Caco-2 (cell line): ENCODE measurements around the gene DMKN. TPM values are rescaled to one million over a fixed set of nuclear protein-coding genes. Genes with fewer than 3 reads are reported as not detected.

ENCODE experiments used
- BruUV-seq: library from RNA; stranded (reverse); fragments of 400-500 nt; replicated peaks from 2 replicates; lab custom pipeline; 2021; lab: Mats Ljungman, UMichigan
- CTCF ChIA-PET: fragments of 300-600 bp; sonication (Branson Sonifier 250); formaldehyde crosslinking; loops from one replicate; lab custom pipeline; 2022; ENCODE audit warnings: antibody characterized with exemption; lab: Charles Lee
- POLR2A ChIA-PET: fragments of 300-600 bp; sonication (Branson Sonifier 250); formaldehyde crosslinking; loops from one replicate; lab custom pipeline; 2022; ENCODE audit warnings: antibody characterized with exemption; lab: Charles Lee
- DNase-seq, 2 experiments: peaks; one replicate each; pipeline versions ENCODE4 v3.0.0 to v3.0.0-alpha.2; 2020 to 2022
- H3K27me3 ChIP-seq: replicated peaks from 2 replicates; pipeline ENCODE4 v1.6.0; 2011; ENCODE audit warnings: low read length; ENCODE audit not compliant: control insufficient read depth, insufficient read depth
- H3K36me3 ChIP-seq: 2 replicates; pipeline ENCODE4 v1.5.1; 2011; ENCODE audit warnings: low read length; ENCODE audit not compliant: control insufficient read depth, insufficient read depth
- H3K4me1 ChIP-seq: fragments of 250-450 bp; sonication (Bioruptor Pico); 2 replicates; pipeline ENCODE4 v1.5.1; 2020; ENCODE audit warnings: mild to moderate bottlenecking
- H3K4me3 ChIP-seq: 2 replicates; pipeline ENCODE4 v1.5.1; 2011; ENCODE audit warnings: low read depth, mild to moderate bottlenecking, control low read depth, low read length
- H3K9me3 ChIP-seq: fragments of 250-450 bp; sonication (Bioruptor Pico); 2 replicates; pipeline ENCODE4 v1.5.1; 2020; ENCODE audit warnings: mild to moderate bottlenecking, moderate library complexity
- H3K27ac Mint-ChIP-seq: one replicate; pipeline ENCODE4 v1.8.0; 2022; ENCODE audit warnings: mixed read lengths; ENCODE audit not compliant: unreplicated experiment
- H3K27me3 Mint-ChIP-seq: one replicate; pipeline ENCODE4 v1.8.0; 2022; ENCODE audit warnings: mixed read lengths; ENCODE audit not compliant: insufficient read depth, unreplicated experiment
- H3K36me3 Mint-ChIP-seq: one replicate; pipeline ENCODE4 v1.8.0; 2022; ENCODE audit warnings: mild to moderate bottlenecking, mixed read lengths; ENCODE audit not compliant: insufficient read depth, unreplicated experiment
- H3K4me1 Mint-ChIP-seq: one replicate; pipeline ENCODE4 v1.8.0; 2022; ENCODE audit warnings: low read depth, mixed read lengths; ENCODE audit not compliant: unreplicated experiment
- H3K4me3 Mint-ChIP-seq: one replicate; pipeline ENCODE4 v1.8.0; 2022; ENCODE audit warnings: mild to moderate bottlenecking, moderate library complexity, mixed read lengths; ENCODE audit not compliant: unreplicated experiment
- H3K9me3 Mint-ChIP-seq: one replicate; pipeline ENCODE4 v1.8.0; 2022; ENCODE audit warnings: mixed read lengths; ENCODE audit not compliant: unreplicated experiment
- CTCF ChIP-seq, 2 experiments: fragments of 200-600 bp in 1 of 2; IDR thresholded peaks; 1 replicate in 1 of 2; 2 replicates in 1 of 2; pipeline versions ENCODE4 v1.5.1 to v1.8.0; 2011 to 2022; ENCODE audit warnings: antibody characterized with exemption in 1 of 2, control low read depth in 1 of 2, inconsistent platforms in 1 of 2, low read depth in 1 of 2, low read length in 1 of 2, mild to moderate bottlenecking in 1 of 2, moderate library complexity in 1 of 2; ENCODE audit not compliant: insufficient read depth in 1 of 2, severe bottlenecking in 1 of 2, unreplicated experiment in 1 of 2
- intact Hi-C: fragments of 100-400 bp; cut with micrococcal nuclease; formaldehyde crosslinking; loops from one replicate; pipeline ENCODE4 v1.10.0; 2022; ENCODE audit not compliant: unreplicated experiment
- total RNA-seq: library from RNA; stranded (reverse); gene quantifications from 2 replicates; pipeline ENCODE4 v1.2.3, GENCODE V29; 2022

DMKN gene
- total RNA-seq, 1 experiment from 2014 or later = 341 TPM

- peak; percentile 49 to 66 for TF ChIP-seq CTCF (IDR thresholded peaks at IDR 0.05; ENCODE audit: insufficient read depth in 1 of 2, low read depth in 1 of 2, low read length in 1 of 2, severe bottlenecking in 1 of 2, unreplicated experiment in 1 of 2)
- peaks cover 11% of the 10 kb centered on the region for H3K4me1 ChIP-seq
- ChIA-PET CTCF (interaction anchor here (0.9 to 1.5 kb wide), 2 partner anchors 39 to 199 kb away, joined by 3 to 4 read pairs; partner anchors contain the start of gene LIN37), POLR2A (interaction anchor here (0.5 kb wide), 1 partner anchor 59 kb away, joined by 3 read pairs; no protein-coding TSS in a partner anchor)
- Mint-ChIP-seq H3K9me3 (no peaks in the 10 kb centered on the region), H3K36me3 (peaks cover 19% of the 10 kb centered on the region), H3K27me3 (peaks cover 3% of the 10 kb centered on the region), H3K4me1 (peaks cover 22% of the 10 kb centered on the region), H3K27ac (no peak overlapping the region), H3K4me3 (no peak overlapping the region)
- intact Hi-C loops = loop anchor here (1.0 to 5.0 kb wide), 3 partner anchors 78 to 168 kb away; partner anchors contain the start of genes ETV2 and RBM42
- no peaks in the 10 kb centered on the region for H3K27me3 ChIP-seq
- H3K4me3 ChIP-seq = no peak overlapping the region
- DNase-seq = peak; percentile 66 to 68
- BruUV-seq = no TSS peak
- H3K36me3 ChIP-seq = peaks cover 3% of the 10 kb centered on the region; the same call in 1 of the 2 replicates
- H3K9me3 ChIP-seq = no peaks in the 10 kb centered on the region
These were observed 35.8 kb upstream of the DMKN start for GRCh38 chr19:35549174-35549788.

- Mint-ChIP-seq H3K36me3 (peaks cover 19% of the 10 kb centered on the region), H3K27ac (peak overlapping the region; percentile 91), H3K9me3 (no peaks in the 10 kb centered on the region), H3K4me1 (peaks cover 24% of the 10 kb centered on the region), H3K4me3 (peak overlapping the region; percentile 95), H3K27me3 (no peaks in the 10 kb centered on the region)
- POLR2A ChIA-PET = no interaction called here
- peaks cover 3% of the 10 kb centered on the region; the same call in 1 of the 2 replicates for H3K36me3 ChIP-seq
- peaks cover 14% of the 10 kb centered on the region for H3K4me1 ChIP-seq
- no peak for DNase-seq
- H3K4me3 ChIP-seq = peak overlapping the region; percentile 90
- no peak for TF ChIP-seq CTCF (IDR thresholded peaks at IDR 0.05; ENCODE audit: insufficient read depth in 1 of 2, low read depth in 1 of 2, low read length in 1 of 2, severe bottlenecking in 1 of 2, unreplicated experiment in 1 of 2)
- BruUV-seq = TSS peak; percentile 64
- no peaks in the 10 kb centered on the region for H3K27me3 ChIP-seq
- CTCF ChIA-PET = interaction anchor here (0.5 to 1.6 kb wide), 2 partner anchors 36 to 97 kb away, joined by 3 read pairs; no protein-coding TSS in a partner anchor
- intact Hi-C loops = loop anchor here (5.0 kb wide), 2 partner anchors 81 to 96 kb away; partner anchors contain the start of genes ETV2 and RBM42
- H3K9me3 ChIP-seq = no peaks in the 10 kb centered on the region
These were observed 33.1 kb upstream of the DMKN start for GRCh38 chr19:35546532-35546931.

GRCh38 chr19:35545855-35546381, 32.5 kb upstream of the DMKN start:
- no peaks in the 10 kb centered on the region for H3K9me3 Mint-ChIP-seq
- ChIA-PET CTCF (interaction anchor here (0.5 to 1.6 kb wide), 2 partner anchors 36 to 98 kb away, joined by 3 read pairs; no protein-coding TSS in a partner anchor), POLR2A (no interaction called here)
- no peaks in the 10 kb centered on the region for H3K27me3 Mint-ChIP-seq
- H3K4me3 ChIP-seq = peak overlapping the region; percentile 90
- H3K36me3 Mint-ChIP-seq = peaks cover 19% of the 10 kb centered on the region
- no peaks in the 10 kb centered on the region for H3K27me3 ChIP-seq
- peak overlapping the region; percentile 95 for H3K4me3 Mint-ChIP-seq
- peak overlapping the region; percentile 91 for H3K27ac Mint-ChIP-seq
- no peaks in the 10 kb centered on the region for H3K9me3 ChIP-seq
- H3K4me1 Mint-ChIP-seq = peaks cover 24% of the 10 kb centered on the region
- no TSS peak for BruUV-seq
- no peak for TF ChIP-seq CTCF (IDR thresholded peaks at IDR 0.05; ENCODE audit: insufficient read depth in 1 of 2, low read depth in 1 of 2, low read length in 1 of 2, severe bottlenecking in 1 of 2, unreplicated experiment in 1 of 2)
- peaks cover 14% of the 10 kb centered on the region for H3K4me1 ChIP-seq
- peak; percentile 65 to 68 for DNase-seq
- intact Hi-C loops = loop anchor here (1.0 to 5.0 kb wide), 3 partner anchors 36 to 96 kb away; partner anchors contain the start of genes ETV2 and RBM42
- peaks cover 3% of the 10 kb centered on the region; the same call in 1 of the 2 replicates for H3K36me3 ChIP-seq
